ENCODE measurements around the gene STX3.

STX3 gene

DNA sequence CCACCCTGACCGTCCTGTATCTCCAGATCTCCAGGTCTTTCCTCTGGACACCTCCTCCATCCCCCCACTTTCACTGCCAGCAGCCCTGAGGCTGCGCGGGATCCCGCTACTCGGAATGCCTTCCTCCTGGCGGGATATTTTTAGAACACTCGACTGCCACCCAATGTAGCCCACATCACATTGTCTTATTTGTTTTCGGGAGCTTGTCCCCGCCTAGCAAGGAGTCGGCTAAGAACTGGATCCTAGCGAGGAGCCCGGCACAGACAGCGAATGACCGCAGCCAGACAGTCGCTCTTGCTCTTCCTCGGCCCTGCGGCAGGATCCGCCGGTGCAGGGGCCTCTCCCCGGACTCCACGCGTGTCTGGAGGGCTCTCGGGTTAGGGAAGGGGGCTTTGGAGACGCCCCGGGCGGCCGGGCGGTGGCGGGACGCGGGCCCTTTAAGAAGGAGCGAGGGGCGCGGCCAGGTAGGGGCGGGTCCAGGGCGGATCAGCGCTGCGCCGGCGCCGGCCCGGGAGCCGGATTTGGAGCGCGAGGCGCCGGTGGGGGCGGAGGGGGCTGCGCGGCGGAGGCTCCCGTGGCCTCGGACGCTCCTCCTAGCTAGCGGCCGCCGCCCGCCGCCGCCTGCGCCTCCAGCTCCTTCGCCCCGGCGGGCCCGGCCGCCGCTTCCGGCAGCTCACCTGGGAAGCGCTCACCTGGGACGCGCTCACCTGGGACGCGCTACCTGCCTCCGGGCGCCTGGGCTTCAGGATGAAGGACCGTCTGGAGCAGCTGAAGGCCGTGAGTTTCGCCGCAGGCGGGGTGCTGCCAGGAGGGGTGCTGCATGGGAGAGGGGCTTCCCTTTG is at the start of gene STX3:
STX3 (plus strand) TSS at position 518 of the 842 bp plus-strand sequence; CDS start at position 748, 230 bp downstream.
- peak; percentile 67 to 74 for DNase-seq

DNA sequence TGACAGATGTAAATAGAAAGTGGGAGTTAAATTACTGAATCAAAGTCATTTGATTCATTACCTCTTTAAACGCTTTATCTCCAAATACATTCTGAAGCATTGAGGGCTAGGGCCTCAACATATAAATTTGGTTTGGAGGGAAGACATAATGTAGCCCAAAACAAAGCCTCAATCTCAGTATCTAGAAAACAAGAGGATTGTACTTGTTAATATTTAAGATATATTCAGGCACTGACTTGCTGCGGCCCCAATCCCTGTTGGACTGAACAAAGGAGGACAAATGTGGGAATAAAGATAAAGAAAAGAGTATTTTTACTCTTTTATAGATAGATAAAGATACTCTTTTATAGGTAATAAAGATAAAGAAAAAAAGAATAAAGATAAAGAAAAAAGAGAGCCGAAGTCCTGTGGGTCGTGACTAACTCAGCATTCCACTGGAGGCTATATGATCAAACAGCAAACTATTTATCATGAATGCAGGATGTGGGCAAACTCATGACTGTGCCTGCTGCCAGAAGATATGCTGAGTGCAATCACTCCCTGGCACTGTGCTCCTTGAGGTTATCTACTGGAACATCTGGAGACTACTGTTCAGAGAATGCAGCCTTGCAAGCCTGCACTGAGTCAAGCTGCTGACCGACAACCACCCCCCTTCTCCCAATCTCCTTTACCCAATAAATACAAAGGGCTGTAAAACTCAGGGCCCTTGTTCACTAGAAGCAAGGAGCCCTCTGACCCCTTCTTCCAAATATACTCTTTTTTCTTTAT is 48.5 kb upstream of the STX3 start:
- no peak for DNase-seq

DNA sequence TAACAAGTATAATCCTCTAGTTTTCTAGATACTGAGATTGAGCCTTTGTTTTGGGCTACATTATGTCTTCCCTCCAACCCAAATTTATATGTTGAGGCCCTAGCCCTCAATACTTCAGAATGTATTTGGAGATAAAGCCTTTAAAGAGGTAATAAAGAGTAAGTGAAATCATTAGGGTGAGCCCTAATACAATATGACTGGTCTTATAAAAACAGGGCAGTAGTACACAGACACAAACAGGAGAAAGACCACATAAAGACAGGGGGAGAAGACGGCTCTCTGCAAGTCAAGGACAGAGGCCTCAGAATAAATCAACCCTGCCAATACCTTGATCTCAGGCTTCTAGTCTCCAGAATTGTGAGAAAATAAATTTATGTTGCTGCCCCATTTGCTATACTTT is 47.8 kb upstream of the STX3 start:
- DNase-seq = no peak

DNA sequence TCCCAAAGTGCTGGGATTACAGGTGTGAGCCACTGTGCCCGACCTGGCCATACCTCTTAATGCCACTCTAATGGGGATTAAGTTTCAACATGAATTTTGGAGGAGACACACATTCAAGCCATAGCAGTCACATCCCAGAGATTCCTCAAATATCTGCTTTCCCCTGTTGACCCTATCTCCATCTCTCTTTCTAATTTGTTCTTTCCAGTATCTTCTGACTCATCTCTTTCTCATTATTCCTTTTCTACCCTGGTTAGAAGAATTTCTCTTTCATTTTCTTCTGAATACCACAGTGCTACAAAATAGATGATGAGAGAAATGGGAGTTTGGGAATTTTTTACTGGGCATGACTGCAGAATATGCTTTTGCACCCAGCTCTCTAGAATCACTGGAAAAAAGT is 46.6 kb upstream of the STX3 start:
- DNase-seq = no peak

GRCh38 chr11:59710136-59710847 is 44.9 kb upstream of the STX3 start:
- no peak for DNase-seq

- DNase-seq = no peak
These were observed 41.4 kb upstream of the STX3 start, which contains the start of gene OR10V1 for GRCh38 chr11:59713745-59714144. TSS of gene OR10V1 (minus strand) at chr11:59713845. CDS start at chr11:59713845, 0 bp downstream.

DNA sequence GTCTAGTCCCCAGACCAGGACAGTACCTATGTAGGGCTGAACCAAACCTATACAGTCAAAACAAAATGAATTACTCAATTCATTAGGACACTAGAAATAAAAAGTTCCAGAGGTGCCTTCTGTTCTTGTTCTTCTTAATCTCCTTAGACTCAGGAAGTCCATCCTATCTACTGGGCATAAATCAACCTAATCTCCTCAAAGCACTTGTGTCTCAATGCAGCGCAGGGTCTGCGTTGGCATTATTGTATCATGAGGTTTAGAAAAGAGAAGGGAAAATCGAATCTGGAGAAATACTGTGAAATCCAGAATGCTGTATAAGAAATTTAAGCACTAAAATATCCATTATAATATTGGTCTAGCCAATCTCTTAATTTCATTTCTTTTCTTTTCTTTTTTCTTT is 39.1 kb upstream of the STX3 start:
- DNase-seq = no peak

DNA sequence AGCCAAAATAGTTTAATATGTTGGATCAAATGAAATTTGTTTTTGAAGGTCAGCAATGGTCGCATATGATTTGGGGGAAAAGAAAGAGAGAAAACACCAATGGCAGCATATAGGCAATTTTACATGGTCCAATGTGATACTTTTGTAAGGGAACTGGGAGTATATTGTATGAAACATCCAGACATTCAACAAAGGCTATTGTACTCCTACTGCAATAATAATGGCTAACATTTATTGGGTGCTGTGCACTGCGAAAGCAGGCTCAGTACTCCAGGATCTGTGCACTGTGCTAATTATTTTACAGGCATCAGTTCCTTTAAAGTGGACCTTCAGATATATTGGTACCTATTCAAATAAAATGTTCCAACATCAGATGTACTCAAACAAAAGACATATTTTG is 35.6 kb upstream of the STX3 start:
- no peak for DNase-seq

DNA sequence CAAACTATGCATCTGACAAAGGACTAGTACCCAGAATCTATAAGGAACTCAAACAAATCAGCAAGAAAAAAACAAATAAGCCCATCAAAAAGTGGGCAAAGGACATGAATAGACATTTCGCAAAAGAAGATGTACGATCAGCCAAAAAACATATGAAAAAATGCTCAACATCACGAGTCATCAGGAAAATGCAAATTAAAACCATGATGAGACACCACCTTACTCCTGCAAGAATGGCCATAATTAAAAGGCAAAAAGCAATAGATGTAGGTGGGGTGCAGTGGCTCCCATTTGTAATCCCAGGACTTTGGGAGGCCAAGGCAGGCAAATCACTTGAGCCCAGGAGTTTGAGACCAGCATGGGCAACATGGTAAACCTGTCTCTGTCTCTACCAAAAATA is 31.1 kb upstream of the STX3 start:
- DNase-seq = no peak

- no peak for DNase-seq
These were observed 27.8 kb upstream of the STX3 start for GRCh38 chr11:59727426-59727825.

DNA sequence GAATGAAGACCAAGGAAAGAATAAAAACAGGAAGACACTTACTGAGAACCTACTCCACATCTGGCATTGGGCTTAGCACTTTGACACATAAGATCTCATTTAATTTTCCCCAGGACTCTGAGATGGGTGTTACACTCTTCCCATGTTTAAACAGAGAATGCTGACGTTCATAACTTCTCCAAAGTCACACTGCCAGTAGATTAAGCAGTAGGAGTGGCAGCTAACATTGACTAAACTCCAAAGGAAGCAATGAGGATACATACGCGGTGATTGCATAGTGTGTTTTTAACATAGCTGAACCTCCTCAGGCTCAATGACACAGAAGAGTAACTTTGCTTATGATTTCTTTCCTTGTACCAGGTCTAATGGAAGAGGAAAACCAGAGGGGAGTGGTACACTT is 27.0 kb upstream of the STX3 start:
- no peak for DNase-seq

DNA sequence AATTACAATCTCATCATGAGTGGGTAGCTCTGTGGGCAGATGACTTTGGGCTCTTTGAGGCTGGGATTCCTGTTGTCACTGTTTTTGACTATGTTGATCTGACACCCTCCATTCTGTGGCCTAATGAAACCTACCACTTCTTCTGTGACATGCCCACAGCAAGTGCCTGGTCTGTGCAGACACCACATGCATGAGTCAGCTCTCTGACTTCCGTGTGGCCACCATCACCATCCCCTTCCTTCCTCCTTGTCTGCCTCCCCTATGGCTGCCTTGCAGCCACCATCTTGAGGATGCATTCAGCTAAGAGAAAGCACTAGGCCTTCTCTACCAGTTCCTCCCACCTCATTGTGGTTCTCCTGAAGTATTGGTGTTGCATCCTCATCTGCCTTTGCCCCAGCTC is 26.3 kb upstream of the STX3 start:
- DNase-seq = peak in 1 of 2 experiments; percentile 3

DNA sequence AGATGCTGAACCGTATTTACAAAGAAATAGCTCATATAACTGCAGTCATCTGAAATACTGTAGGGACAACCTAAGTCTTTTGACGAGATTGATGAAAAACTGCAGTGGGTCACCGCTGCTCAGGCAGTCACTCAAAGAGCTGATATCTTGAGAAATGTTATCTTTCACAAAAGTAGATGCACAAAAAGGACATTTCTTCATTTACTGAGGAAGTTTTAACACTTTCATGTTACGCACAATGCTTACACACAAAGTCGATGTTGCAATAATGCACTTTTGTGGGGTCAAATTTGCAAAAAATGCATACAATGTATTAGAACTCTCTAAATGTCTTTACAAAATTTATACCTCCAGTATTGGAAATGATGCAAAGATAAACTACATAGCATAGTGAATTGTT is 25.3 kb upstream of the STX3 start:
- DNase-seq = no peak

DNA sequence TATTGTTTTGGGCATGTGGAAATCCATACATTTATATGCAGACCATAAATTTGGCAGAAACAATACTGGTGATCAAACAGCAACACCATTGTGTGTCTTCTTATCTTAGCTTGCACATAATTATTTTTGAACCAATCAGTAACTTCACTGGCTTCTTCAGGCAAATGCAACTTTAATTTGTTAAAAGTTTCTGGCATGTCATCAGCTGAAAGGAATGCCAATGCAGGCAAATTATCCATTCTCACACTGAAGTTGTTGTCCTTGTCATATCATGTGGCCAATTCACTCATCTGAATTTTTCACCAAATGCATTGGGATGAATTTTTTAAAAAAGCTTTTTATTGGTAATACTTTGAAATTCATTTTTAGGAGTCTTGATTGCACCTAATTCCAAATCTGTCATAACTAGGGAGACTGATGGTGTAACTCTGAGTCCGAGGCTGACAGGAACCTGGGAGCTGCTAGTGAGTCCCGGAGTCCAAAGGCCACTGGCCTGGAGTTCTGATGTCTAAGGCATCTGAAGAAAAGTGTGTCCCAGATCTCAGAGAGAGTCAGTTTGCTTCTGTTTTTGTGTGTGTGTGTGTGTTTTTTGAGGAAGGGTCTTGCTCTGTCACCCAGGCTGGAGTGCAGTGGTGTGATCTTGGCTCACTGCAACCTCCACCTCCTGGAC is 24.1 kb upstream of the STX3 start:
- DNase-seq = no peak

DNA sequence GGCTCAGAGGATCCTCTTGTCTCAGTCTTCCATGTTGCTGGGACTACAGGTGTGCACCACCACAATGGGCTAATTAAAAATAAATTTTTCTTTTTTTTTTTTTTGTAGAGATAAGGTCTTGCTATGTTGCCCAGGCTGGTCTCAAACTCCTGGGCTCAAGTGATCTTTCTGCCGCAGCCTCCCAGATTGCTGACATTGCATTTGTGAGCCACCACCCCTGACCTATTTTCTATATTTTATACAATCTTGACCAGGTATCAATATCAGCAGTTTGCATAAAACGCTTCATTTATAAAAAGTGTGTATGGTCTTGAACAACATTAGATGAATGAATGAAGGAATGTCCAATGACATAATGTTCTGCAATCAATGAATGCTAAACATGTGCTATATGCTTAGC is 9.1 kb upstream of the STX3 start:
- no peak for DNase-seq

GRCh38 chr11:59753650-59754493 is 1.3 kb upstream of the STX3 start:
- peak; percentile 87 to 88 for DNase-seq

- DNase-seq = peak; percentile 17 to 43
These were observed 700 bp upstream of the STX3 start for GRCh38 chr11:59754494-59754858.

- DNase-seq = peak; percentile 23 to 37
These were observed 753 bp downstream of the STX3 start for GRCh38 chr11:59755701-59756557.

- DNase-seq = no peak
These were observed 1.3 kb downstream of the STX3 start for GRCh38 chr11:59756558-59756840.

DNA sequence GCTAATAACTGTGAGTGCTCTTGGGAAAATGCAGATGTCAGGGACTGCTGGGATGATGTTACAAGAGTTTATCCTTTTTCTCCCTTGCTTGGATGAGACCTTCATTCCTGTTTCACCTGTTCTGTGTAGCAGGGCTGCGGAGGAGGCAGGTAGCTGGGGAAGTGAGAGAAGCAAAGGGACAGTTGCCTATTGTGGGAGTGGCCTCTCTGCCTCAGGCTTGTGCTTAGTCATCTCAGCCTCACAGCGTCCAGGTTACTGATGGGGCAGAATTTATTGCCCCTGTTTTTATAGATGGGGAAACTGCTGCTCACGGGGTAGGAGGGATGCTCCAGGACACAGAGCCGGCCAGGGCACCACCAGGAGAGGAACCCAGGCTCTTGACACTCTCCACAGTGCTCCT is 1.7 kb downstream of the STX3 start:
- no peak for DNase-seq

- DNase-seq = no peak
These were observed 3.3 kb downstream of the STX3 start for GRCh38 chr11:59758401-59759037.
